ENCODE data around the gene PARVB.

DNA sequence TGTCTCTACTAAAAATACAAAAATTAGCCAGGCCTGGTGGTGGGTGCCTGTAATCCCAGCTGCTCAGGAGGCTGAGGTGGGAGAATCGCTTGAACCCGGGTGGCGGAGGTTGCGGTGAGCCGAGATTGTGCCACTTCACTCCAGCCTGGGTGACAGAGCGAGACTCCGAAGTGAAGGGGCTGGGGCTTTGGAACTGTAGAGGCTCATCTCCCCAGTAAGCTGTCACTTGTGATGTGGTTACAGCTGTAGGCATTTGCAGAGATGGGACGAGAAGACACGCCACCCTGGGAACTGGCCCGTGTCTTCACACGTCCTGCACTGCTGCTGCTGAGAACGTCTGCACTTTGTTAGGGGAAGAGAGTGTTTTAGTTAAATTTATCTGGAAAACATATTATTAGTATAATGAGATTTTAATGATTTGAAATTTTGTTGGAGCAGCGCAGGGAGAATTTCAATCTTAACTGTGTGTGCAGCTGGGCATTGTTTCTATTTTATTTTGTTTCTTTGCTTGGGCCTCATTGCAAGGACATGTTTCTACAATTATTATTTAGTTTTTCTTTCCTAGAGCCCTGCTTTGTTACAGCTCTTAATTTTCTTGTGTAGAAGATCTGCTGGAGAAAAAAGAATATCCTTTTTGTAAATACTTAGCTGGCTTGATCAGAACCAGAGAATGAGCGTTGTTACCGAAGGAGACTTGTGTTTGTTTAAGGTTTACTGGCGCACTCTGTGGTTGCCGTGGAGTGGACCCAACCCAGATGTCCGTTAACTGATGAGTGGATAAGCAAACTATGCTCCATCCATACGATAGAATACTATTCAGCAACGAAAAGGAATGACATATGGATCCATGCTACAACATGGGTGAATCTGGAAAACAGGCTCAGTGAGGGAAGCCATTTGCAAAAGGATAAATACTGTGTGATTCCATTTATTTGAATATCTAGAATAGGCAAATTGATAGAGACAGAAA lies 18.4 kb downstream of the PARVB start:
- TF ChIP-seq, protein P1, sequence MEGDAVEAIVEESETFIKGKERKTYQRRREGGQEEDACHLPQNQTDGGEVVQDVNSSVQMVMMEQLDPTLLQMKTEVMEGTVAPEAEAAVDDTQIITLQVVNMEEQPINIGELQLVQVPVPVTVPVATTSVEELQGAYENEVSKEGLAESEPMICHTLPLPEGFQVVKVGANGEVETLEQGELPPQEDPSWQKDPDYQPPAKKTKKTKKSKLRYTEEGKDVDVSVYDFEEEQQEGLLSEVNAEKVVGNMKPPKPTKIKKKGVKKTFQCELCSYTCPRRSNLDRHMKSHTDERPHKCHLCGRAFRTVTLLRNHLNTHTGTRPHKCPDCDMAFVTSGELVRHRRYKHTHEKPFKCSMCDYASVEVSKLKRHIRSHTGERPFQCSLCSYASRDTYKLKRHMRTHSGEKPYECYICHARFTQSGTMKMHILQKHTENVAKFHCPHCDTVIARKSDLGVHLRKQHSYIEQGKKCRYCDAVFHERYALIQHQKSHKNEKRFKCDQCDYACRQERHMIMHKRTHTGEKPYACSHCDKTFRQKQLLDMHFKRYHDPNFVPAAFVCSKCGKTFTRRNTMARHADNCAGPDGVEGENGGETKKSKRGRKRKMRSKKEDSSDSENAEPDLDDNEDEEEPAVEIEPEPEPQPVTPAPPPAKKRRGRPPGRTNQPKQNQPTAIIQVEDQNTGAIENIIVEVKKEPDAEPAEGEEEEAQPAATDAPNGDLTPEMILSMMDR (IDR thresholded peaks at IDR 0.05): no peak
- no peak for TF ChIP-seq POLR2A (IDR thresholded peaks at IDR 0.05)

Data from body of pancreas (tissue), 4 donors.